Lung (tissue), 12 donors: Measurements from ENCODE around the gene ANTKMT. TPM values are rescaled to one million over a fixed set of nuclear protein-coding genes. Genes with fewer than 3 reads are reported as not detected.

Source experiments
- ATAC-seq: fragments of 200-7000 bp; cut with Tn5 transposase; one replicate; pipeline ENCODE4 v1.9.1; 2020; ENCODE audit warnings: moderate number of reproducible peaks; ENCODE audit not compliant: insufficient read depth, low FRiP score
- DNase-seq, 3 donors: peaks; one replicate each; pipeline ENCODE4 v3.0.0-alpha.2; 2013 to 2017
- H3K27ac ChIP-seq, 2 donors: one replicate each; pipeline ENCODE4 v1.5.1; 2013; ENCODE audit warnings: mild to moderate bottlenecking in 2 of 2, moderate library complexity in 2 of 2, control low read depth in 1 of 2, inconsistent platforms in 1 of 2, low read depth in 1 of 2, low read length in 1 of 2
- H3K27me3 ChIP-seq, 3 donors: one replicate each; pipeline ENCODE4 v1.5.1; 2013; ENCODE audit warnings: low read length in 2 of 3; ENCODE audit not compliant: control insufficient read depth in 3 of 3, insufficient read depth in 3 of 3
- H3K36me3 ChIP-seq, 4 donors: one replicate each; pipeline ENCODE4 v1.5.1; 2013; ENCODE audit warnings: low read length in 4 of 4, mild to moderate bottlenecking in 1 of 4, moderate library complexity in 1 of 4; ENCODE audit not compliant: control insufficient read depth in 4 of 4, insufficient read depth in 4 of 4
- H3K4me1 ChIP-seq, 5 donors: one replicate each; pipeline ENCODE4 v1.5.1; 2013; ENCODE audit warnings: low read length in 5 of 5, mild to moderate bottlenecking in 2 of 5, moderate library complexity in 1 of 5; ENCODE audit not compliant: control insufficient read depth in 5 of 5, insufficient read depth in 5 of 5
- H3K4me3 ChIP-seq: one replicate; pipeline ENCODE4 v1.5.1; 2013; ENCODE audit warnings: mild to moderate bottlenecking, control low read depth, moderate library complexity
- H3K9ac ChIP-seq, 2 donors: one replicate each; pipeline ENCODE4 v1.5.1; 2013; ENCODE audit warnings: low read length in 2 of 2, control low read depth in 1 of 2; ENCODE audit not compliant: insufficient read depth in 1 of 2
- H3K9me3 ChIP-seq, 4 donors: one replicate each; pipeline ENCODE4 v1.5.1; 2013; ENCODE audit warnings: low read length in 3 of 4, mild to moderate bottlenecking in 1 of 4, moderate library complexity in 1 of 4; ENCODE audit not compliant: control insufficient read depth in 4 of 4, insufficient read depth in 3 of 4
- WGBS, 2 donors: extraction: QIAGEN DNeasy Blood & Tissue Kit; methylation state at CpG; one replicate each; pipeline ENCODE4 v1.1.7; 2013; 5-methylcytosine and 5-hydroxymethylcytosine counted together
- polyA plus RNA-seq, 2 donors: library from polyadenylated mRNA; stranded (reverse); fragments of 200-250 nt; gene quantifications; one replicate each; pipeline ENCODE4 v1.2.1, GENCODE V29; 2013
- total RNA-seq, 2 donors: library from RNA; depleted of rRNA in 1 of 2; stranded (reverse); fragments of >200 nt in 1 of 2; gene quantifications; one replicate each; pipeline ENCODE4 v1.2.1, GENCODE V29; 2014 to 2021
- TF ChIP-seq, protein P1 (sequence below): IDR thresholded peaks from 2 replicates; pipeline ENCODE4 v1.5.1; 2012; ENCODE audit warnings: mild to moderate bottlenecking; ENCODE audit errors: control extremely low read depth, extremely low read depth
- donor health status: control.
- donor health status: control.
- donor health status: Bipolar disorder and iron deficiency.
- donor health status: healthy.
- donor health status: DM: yes; HTN: yes; CAD: no.

Gene ANTKMT
- total and polyA plus RNA-seq, 4 donors: 9.2 to 65.7 (median 45.9) TPM

DNA sequence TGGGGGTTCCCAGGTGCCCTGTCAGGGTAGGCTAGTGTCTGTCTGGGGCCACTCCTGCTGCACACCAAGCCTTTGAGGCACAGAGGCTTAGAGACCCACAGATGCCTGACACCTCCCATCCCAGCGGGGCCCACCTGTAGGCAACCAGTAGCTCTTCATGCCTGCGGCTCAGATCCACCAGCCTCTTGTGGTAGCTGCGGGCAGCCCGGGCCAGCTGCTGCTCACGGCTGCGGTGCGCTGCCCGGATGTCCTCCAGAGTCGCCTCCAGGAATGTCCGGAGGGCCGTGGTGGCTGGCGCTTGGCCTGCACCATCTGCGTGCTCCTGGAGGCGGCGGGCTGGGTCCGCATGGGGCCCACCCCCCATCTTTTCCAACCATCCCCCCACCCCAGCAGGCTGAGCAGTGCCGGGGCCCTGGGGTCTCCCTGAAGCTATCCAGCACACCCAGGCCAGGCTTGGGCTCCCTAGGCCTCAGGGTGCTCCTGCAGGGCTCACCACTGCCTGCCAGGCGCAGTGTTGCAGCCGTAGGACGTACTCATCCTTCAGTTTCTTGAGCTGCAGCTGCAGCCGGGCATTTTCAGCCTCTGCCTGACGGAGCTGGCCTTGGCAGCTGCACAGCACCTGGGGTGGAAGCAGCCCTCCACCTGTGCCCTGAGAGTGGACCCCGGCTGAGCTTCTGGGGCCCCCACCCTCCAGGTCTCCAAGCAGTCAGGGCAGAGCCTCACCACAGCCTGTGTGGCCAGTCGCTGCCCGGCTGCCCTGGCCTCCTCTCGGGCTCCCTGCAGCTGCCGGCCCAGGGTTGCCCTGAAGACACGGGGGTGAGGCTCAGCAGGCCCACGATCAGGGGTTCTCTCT, 3.5 kb downstream of the ANTKMT start:
- WGBS, 2 donors: 66 to 84% methylated on average over 29 of the region's 29 CpGs
- no peak for DNase-seq
- peaks cover 0 to 7% (median 4%) of the 10 kb centered on the region in 3 donors for H3K27me3 ChIP-seq

DNA sequence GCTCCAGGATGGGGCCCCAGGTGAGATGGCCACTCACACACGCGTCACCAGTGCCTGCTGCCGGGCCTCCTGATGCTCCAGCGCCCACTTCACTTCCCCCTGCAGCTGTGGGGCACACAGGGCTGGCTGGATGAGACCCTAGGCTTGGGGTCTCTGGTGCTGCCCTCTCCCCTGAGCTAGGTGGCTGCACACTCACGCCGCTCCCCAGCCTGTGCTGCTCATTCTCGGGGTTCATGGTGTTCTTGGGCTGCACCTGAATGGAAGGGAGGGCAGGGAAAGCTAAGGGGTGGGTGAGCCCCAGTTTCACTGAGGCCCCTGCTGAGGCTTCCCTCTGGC, 4.1 kb downstream of the ANTKMT start:
- Histone ChIP-seq H3K4me1 (peaks cover 0 to 21% (median 3%) of the 10 kb centered on the region in 5 donors), H3K9me3 (no peaks in the 10 kb centered on the region), H3K27me3 (peaks cover 0 to 7% (median 4%) of the 10 kb centered on the region in 3 donors), H3K36me3 (no peaks in the 10 kb centered on the region), H3K4me3 (no peak overlapping the region), H3K27ac (no peak overlapping the region), H3K9ac (no peak overlapping the region)
- TF ChIP-seq, protein P1, sequence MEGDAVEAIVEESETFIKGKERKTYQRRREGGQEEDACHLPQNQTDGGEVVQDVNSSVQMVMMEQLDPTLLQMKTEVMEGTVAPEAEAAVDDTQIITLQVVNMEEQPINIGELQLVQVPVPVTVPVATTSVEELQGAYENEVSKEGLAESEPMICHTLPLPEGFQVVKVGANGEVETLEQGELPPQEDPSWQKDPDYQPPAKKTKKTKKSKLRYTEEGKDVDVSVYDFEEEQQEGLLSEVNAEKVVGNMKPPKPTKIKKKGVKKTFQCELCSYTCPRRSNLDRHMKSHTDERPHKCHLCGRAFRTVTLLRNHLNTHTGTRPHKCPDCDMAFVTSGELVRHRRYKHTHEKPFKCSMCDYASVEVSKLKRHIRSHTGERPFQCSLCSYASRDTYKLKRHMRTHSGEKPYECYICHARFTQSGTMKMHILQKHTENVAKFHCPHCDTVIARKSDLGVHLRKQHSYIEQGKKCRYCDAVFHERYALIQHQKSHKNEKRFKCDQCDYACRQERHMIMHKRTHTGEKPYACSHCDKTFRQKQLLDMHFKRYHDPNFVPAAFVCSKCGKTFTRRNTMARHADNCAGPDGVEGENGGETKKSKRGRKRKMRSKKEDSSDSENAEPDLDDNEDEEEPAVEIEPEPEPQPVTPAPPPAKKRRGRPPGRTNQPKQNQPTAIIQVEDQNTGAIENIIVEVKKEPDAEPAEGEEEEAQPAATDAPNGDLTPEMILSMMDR: no peak
- no peak for DNase-seq
- no peak for ATAC-seq
- 77 to 84% methylated on average over 7 of the region's 7 CpGs for WGBS, 2 donors

More for the DNA sequence above, 3.5 kb downstream of the ANTKMT start:
- Histone ChIP-seq H3K36me3 (no peaks in the 10 kb centered on the region), H3K9me3 (no peaks in the 10 kb centered on the region), H3K4me3 (no peak overlapping the region), H3K27ac (no peak overlapping the region), H3K4me1 (peaks cover 0 to 26% (median 5%) of the 10 kb centered on the region in 5 donors), H3K9ac (no peak overlapping the region)
- TF ChIP-seq, protein P1: no peak
- no peak for ATAC-seq

DNA sequence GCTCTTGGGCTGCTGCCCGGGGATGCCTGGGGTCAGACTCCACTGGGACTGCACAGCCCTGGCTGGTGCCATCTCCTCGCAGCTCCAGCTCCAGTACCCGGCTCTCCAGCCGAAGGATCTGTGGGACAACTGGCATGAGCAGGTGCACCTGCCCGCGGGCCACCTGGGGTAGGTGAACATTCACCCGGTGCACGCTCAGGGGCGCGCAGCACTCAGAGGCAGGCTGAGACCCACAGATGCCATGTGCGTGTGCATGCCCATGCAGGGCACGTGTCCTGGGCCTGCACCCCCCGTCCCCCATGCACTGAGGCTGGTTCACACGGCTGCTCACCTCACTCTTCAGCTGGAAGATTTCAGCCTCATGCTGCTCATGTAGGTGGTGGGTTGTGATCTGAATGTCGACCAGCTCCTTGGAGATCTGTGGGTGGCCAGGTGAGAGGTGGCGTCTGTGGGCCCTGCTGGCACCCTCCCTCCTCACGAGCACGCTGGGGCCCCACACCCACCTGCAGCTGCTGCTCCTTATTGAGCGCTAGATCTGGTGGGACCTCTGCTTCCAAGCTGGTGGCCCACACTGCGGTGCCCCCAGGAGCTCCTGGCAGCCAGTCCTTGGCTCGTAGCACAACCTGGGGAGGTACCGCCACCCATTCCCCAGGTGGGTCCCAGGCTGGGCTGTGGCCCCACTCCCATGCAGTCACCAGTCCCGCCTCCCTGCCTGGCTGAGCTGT, 4.7 kb downstream of the ANTKMT start:
- no peak overlapping the region for H3K4me3 ChIP-seq
- WGBS, 2 donors: 74 to 86% methylated on average over 23 of the region's 23 CpGs
- H3K36me3 ChIP-seq: peaks cover 0 to 4% (median 0%) of the 10 kb centered on the region in 4 donors
- H3K27ac ChIP-seq: no peak overlapping the region
- ATAC-seq (no peak), DNase-seq (no peak)
- H3K4me1 ChIP-seq: peaks cover 0 to 16% (median 3%) of the 10 kb centered on the region in 5 donors
- H3K27me3 ChIP-seq: peaks cover 0 to 7% (median 4%) of the 10 kb centered on the region in 3 donors
- no peak overlapping the region for H3K9ac ChIP-seq
- H3K9me3 ChIP-seq: no peaks in the 10 kb centered on the region
- TF ChIP-seq, protein P1: no peak
